Osteocyte (in vitro differentiated cells): ENCODE results near the gene EXOC6B. TPM values are rescaled to one million over a fixed set of nuclear protein-coding genes. Genes with fewer than 3 reads are reported as not detected.

Experiments
- DNase-seq: peaks from one replicate; pipeline ENCODE4 v3.0.0; 2021; ENCODE audit warnings: mixed read lengths; ENCODE audit not compliant: unreplicated experiment; ENCODE audit errors: extremely low spot score
- H3K27ac Mint-ChIP-seq: one replicate; pipeline ENCODE4 v1.8.0; 2021; ENCODE audit warnings: mild to moderate bottlenecking, mixed read lengths; ENCODE audit not compliant: unreplicated experiment
- H3K27me3 Mint-ChIP-seq: one replicate; pipeline ENCODE4 v1.8.0; 2021; ENCODE audit warnings: mixed read lengths; ENCODE audit not compliant: unreplicated experiment
- H3K36me3 Mint-ChIP-seq: one replicate; pipeline ENCODE4 v1.8.0; 2021; ENCODE audit warnings: mixed read lengths; ENCODE audit not compliant: unreplicated experiment
- H3K4me1 Mint-ChIP-seq: one replicate; pipeline ENCODE4 v1.8.0; 2021; ENCODE audit warnings: mixed read lengths; ENCODE audit not compliant: unreplicated experiment
- H3K4me3 Mint-ChIP-seq: one replicate; pipeline ENCODE4 v1.8.0; 2021; ENCODE audit warnings: mild to moderate bottlenecking, moderate library complexity, mixed read lengths; ENCODE audit not compliant: unreplicated experiment
- H3K9me3 Mint-ChIP-seq: one replicate; pipeline ENCODE4 v1.8.0; 2021; ENCODE audit warnings: mixed read lengths; ENCODE audit not compliant: unreplicated experiment
- total RNA-seq: library from RNA; stranded (reverse); gene quantifications from 2 replicates; pipeline ENCODE4 v1.2.1, GENCODE V29; 2021
- TF ChIP-seq, protein P1 (sequence below): fragments of 200-600 bp; sonication (generic); IDR thresholded peaks from 2 replicates; pipeline ENCODE4 v1.5.0; 2021; ENCODE audit warnings: antibody characterized with exemption, mild to moderate bottlenecking, moderate library complexity

EXOC6B gene
- total RNA-seq, 1 donor from 2014 or later = 33.8 TPM

GRCh38 chr2:72457801-72458516 is 367.9 kb downstream of the EXOC6B start:
- H3K4me3 Mint-ChIP-seq = peak overlapping the region; percentile 30
- no peaks in the 10 kb centered on the region for H3K27me3 Mint-ChIP-seq
- H3K9me3 Mint-ChIP-seq = no peaks in the 10 kb centered on the region
- H3K4me1 Mint-ChIP-seq = peaks cover 23% of the 10 kb centered on the region
- no peak for DNase-seq
- TF ChIP-seq, protein P1, sequence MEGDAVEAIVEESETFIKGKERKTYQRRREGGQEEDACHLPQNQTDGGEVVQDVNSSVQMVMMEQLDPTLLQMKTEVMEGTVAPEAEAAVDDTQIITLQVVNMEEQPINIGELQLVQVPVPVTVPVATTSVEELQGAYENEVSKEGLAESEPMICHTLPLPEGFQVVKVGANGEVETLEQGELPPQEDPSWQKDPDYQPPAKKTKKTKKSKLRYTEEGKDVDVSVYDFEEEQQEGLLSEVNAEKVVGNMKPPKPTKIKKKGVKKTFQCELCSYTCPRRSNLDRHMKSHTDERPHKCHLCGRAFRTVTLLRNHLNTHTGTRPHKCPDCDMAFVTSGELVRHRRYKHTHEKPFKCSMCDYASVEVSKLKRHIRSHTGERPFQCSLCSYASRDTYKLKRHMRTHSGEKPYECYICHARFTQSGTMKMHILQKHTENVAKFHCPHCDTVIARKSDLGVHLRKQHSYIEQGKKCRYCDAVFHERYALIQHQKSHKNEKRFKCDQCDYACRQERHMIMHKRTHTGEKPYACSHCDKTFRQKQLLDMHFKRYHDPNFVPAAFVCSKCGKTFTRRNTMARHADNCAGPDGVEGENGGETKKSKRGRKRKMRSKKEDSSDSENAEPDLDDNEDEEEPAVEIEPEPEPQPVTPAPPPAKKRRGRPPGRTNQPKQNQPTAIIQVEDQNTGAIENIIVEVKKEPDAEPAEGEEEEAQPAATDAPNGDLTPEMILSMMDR = no peak
- H3K36me3 Mint-ChIP-seq = peaks cover 2% of the 10 kb centered on the region
- H3K27ac Mint-ChIP-seq = peak overlapping the region; percentile 79

- H3K9me3 Mint-ChIP-seq = no peaks in the 10 kb centered on the region
- H3K36me3 Mint-ChIP-seq = peaks cover 2% of the 10 kb centered on the region
- H3K4me1 Mint-ChIP-seq = peaks cover 23% of the 10 kb centered on the region
- no peaks in the 10 kb centered on the region for H3K27me3 Mint-ChIP-seq
- no peak overlapping the region for H3K27ac Mint-ChIP-seq
- no peak overlapping the region for H3K4me3 Mint-ChIP-seq
- TF ChIP-seq, protein P1 = no peak
- DNase-seq = no peak
Observed at GRCh38 chr2:72454189-72454588, 371.6 kb downstream of the EXOC6B start.

GRCh38 chr2:72442270-72442669 is 383.6 kb downstream of the EXOC6B start:
- no peak overlapping the region for H3K27ac Mint-ChIP-seq
- H3K4me1 Mint-ChIP-seq = no peaks in the 10 kb centered on the region
- H3K36me3 Mint-ChIP-seq = peaks cover 4% of the 10 kb centered on the region
- no peaks in the 10 kb centered on the region for H3K27me3 Mint-ChIP-seq
- TF ChIP-seq, protein P1 = no peak
- no peak for DNase-seq
- no peak overlapping the region for H3K4me3 Mint-ChIP-seq
- H3K9me3 Mint-ChIP-seq = peaks cover 10% of the 10 kb centered on the region

DNA sequence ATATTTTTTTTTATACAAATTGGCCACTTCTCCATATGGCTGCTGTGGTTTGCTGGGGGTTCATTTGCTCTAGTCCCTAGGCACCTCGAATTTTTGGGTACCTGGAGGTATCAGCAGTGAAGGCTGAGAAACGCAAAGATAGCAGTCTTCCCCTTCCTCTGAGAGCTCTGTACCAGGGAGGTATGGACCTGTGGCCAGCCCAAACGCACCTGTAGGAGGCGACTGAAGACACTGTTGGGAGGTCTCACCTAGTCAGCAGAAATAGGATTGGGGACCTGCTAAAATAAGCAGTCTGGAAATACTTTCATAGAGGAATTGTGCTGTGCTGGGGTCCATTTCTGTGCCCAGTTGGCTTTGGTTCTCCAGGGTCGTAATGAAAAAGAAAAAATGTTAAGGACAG is 385.9 kb downstream of the EXOC6B start:
- Mint-ChIP-seq H3K4me1 (no peaks in the 10 kb centered on the region), H3K27ac (no peak overlapping the region), H3K36me3 (peaks cover 13% of the 10 kb centered on the region), H3K4me3 (no peak overlapping the region), H3K9me3 (peaks cover 26% of the 10 kb centered on the region), H3K27me3 (no peaks in the 10 kb centered on the region)
- TF ChIP-seq, protein P1 = no peak
- no peak for DNase-seq

- TF ChIP-seq, protein P1 = no peak
- H3K27me3 Mint-ChIP-seq = no peaks in the 10 kb centered on the region
- no peak for DNase-seq
- H3K4me1 Mint-ChIP-seq = no peaks in the 10 kb centered on the region
- peaks cover 34% of the 10 kb centered on the region for H3K9me3 Mint-ChIP-seq
- peaks cover 14% of the 10 kb centered on the region for H3K36me3 Mint-ChIP-seq
- H3K4me3 Mint-ChIP-seq = no peak overlapping the region
- H3K27ac Mint-ChIP-seq = no peak overlapping the region
Observed at GRCh38 chr2:72438364-72438763, 387.5 kb downstream of the EXOC6B start.
